GM18873 (cell line): Measurements from ENCODE around the gene RNF182.
"Not testable (repeated sequence)": the region's sequence is repeated elsewhere in the genome, so short reads cannot be mapped to it uniquely, and the experiment has no call there.

Source experiments
- ATAC-seq: cut with Tn5 transposase; IDR thresholded peaks from one replicate; pipeline ENCODE4 v1.9.1; 2021; ENCODE audit warnings: mild to moderate bottlenecking, moderate library complexity, moderate number of reproducible peaks; ENCODE audit not compliant: unreplicated experiment, low FRiP score

RNF182 gene

DNA sequence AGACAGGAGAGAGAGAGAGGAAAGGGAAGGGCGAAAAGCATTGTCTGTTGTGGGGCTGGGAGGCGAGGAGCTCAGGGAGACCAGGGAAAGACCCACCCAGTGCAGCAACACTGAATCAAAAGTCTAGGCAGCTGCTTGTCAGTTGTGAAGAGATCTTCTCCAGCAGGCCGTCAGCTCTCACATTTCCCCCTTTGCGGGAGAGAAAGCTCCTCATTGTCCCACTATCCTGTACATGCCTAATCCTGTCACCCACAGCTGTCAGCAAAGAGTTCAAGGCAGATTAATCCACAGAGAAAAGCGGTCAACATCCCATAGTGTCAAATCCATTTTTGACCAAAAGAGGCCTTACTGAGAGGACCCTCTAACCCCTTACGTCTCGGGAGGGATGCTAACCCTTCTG, 27.3 kb downstream of the RNF182 start:
- no peak for ATAC-seq

DNA sequence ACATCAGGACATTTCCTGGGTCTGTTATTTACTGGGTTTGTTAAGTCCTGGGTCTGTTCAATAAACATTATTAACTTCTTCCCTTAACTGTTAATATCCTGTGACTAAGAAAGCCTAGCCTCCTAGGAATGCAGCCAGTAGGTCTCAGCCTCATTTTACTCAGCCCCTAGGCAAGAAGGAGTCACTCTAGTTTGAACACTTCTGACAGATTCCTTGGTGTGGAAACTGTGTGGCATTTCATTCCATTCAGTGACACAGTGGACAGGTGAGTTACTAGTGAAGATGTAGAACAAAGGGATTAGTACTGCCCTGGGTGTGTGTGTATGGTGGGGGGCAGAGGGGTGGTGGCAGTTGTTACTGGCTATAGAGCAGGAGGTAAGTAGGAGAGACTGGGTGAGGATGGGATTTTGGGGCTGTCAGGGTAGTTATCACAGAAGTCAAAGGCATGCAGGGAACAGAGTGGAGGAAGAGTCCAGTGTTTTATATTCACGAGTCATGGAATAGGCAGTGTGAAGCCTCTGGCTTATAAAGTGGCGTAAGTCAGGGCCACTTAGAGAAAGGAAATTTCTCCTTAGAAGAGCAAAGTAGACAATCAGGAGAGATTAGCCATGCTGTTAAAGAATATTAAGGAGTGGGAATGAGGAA, 28.4 kb downstream of the RNF182 start:
- ATAC-seq = no peak

DNA sequence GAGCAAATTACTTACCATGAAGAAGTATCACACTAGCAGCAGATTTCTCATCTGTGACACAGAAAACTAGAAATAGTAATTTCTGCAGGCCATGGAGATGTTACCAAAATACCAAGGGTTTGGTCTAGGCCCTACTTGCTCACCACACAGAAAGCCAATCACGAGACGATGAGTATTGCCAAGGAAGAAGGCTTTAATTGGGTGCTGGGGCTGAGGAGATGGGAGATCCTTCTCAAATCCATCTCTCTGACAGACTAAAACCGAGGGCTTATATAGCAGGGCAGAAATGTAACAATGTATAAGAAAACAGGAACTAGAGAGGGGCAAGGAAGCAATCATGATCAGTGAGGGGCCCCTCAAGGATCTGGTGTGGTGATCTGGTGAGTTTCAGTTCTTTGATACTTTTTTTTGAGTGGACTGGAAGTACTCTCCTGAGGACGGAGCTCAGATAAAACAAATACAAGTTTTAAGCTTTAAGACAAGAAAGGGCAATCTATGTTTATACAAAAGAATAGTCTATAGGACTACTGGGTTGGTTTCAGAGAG, 40.9 kb downstream of the RNF182 start:
- no peak for ATAC-seq

DNA sequence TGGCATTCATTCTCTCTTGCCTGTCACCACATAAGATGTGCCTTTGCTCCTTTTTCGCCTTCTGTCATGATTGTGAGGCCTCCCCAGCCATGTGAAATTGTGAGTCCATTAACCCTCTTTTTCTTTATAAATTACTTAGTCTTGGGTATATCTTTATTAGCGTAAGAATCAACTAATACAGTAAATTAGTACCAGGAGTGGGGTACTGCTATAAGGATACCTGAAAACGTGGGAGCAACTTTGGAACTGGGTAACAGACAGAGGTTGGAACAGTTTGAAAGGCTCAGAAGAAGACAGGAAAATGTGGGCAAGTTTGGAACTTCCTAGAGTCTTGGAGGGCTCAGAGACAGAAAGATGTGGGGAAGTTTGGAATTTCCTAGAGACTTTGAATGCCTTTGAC, 46.6 kb downstream of the RNF182 start:
- ATAC-seq = no peak

DNA sequence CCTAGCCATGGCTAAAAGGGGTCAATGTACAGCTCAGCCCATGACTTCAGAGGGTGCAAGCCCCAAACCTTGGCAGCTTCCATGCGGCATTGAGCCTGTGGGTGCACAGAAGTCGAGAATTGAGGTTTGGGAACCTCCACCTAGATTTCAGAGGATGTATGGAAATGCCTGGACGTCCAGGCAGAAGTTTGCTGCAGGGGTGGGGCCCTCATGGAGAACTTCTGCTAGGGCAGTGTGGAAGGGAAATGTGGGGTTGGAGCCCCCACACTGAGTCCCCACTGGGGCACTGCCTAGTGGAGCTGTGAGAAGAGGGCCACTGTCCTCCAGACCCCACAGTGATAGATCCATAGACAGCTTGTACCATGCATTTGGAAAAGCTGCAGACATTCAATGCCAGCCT, 47.9 kb downstream of the RNF182 start:
- not testable (repeated sequence) for ATAC-seq

DNA sequence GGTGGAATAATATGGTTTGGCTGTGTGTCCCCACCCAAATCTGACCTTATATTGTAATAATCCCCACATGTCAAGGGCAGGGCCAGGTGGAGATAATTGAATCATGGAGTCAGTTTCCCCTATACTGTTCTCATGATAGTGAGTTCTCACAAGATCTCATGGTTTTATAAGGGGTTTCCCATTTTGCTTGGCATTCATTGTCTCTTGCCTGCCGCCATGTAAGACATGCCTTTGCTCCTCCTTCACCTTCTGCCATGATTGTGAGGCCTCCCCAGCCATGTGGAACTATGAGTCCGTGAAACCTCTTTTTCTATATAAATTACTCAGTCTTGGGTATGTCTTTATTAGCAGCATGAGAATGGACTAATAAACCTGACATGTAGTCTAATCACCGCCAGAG, 48.7 kb downstream of the RNF182 start:
- ATAC-seq = not testable (repeated sequence)

DNA sequence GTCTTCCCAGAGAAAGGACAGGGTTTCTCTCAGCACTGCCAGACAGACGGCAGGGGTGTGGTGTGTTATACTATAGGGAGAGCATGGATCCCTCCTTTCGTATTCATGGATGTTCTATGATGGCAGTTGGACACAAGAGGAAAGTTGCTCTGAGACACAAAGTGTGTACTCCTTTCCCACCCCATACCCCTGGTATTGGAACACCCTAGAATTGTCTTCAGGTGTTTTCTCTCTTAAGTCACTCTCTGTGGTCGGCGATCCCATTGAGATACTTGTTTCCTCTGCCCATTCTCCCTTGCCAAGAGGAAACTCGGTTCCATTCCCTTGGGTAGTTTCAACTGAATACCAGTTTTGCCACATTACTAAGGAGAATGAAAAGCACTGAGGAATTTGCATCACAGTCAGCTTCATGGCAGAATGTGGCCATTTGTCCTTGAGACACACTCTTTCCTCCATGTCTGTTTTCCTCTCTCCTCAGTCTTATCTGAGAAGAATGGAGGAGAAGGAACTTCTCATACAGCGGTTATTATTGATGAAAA, 53.4 kb downstream of the RNF182 start:
- no peak for ATAC-seq

DNA sequence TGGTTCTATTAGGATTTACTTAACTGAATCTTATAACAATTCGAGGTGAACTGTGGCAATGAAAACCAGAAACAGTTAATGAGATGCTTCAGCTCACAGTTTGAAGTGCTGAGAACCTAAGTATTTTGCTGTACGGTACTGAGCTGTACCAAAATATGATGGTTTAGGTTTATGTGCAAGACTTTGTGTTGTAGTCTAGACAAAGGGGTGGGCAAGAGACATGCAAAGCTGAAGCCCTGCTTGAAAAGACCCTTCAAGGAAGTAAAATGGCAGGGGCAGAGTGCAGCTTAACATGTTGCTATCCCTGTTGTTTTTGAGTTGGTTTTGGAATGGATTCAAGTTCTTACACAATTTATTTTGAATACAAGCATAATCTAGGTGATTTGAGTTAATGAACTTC, 54.0 kb downstream of the RNF182 start:
- no peak for ATAC-seq

DNA sequence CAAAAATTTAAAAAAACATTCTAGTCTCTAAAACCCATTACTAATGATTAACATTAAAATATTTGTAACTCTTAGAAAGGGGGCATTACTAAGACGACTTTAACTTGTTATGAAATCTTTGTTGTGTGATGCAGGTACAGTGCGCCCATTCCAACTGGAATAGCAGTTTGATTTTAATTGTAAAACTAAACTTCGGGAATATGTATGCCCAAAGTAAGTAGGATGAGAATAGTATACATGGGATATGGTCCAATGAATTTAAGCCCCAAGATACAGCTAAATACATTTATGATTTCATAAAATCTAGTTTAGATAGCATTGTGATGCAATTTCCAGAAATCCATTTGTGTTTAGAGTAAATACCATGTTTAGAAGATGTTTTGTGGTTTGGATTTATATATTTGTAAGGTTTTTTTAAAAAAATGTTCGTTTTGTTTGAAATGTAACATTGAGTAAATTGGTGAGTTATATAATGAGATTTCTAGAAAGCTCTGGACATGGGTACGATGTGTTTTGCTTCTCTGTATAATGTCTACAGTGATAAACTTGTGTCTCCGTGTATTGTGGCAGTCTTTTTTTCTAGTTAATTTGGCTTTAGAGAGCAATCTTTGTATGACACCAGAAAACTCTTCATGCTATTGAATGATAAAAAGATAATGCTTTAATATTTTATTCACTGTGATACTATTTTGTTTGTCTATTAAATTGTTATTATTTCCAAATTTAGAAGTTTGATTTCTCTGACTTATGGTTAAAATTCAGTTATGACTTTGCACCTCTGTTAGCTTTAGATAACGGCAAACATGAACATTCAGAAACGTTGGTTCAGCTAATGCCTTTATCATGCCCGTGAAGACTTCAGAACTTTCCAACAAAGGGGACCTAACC, 54.8 kb downstream of the RNF182 start:
- no peak for ATAC-seq

DNA sequence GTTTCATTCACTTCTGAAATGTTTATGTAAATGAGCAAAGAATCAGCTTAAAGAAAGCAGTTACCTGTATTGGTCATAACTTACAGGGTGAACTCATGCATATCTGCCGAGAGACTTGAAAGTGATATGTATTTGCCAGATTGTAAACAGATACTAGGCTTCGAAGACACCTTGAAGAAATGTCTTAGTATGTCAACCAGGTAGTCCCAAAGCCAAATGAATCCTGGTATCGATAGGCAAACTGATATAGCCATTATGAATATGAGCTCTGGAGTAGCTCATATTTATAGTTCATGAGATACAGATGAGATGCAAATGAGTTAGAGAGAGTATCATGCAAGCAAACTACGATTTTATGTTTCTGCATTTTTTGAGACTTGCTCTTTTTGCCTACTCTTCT, 55.8 kb downstream of the RNF182 start:
- ATAC-seq = no peak

DNA sequence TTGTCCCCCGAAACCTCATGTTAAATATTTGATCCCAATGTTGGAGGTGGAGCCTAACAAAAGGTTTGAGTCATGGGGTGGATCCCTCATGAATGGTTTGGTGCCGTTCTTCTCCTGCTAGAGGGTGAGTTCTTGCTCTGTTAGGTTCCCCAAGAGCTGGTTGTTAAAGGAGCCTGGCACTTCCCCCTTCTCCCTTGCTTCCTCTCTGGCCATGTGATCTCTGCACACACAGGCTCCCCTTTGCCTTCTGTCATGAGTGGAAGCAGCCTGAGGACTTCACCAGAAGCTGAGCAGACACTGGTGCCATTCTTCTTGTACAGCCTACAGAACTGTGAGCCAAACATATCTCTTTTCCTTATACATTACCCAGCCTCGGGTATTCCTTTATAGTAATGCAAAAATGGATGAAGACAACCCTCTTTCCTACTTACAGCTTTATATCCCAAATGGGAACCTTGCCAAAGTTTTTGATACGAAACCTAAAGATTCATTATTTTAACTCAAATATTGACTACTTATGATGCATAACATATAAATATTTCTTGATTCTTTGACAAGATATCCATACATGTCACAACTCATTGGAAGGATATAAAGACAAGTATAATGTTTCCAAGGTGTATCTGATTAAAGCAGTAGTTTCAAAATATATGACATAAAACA, 61.0 kb downstream of the RNF182 start:
- no peak for ATAC-seq

DNA sequence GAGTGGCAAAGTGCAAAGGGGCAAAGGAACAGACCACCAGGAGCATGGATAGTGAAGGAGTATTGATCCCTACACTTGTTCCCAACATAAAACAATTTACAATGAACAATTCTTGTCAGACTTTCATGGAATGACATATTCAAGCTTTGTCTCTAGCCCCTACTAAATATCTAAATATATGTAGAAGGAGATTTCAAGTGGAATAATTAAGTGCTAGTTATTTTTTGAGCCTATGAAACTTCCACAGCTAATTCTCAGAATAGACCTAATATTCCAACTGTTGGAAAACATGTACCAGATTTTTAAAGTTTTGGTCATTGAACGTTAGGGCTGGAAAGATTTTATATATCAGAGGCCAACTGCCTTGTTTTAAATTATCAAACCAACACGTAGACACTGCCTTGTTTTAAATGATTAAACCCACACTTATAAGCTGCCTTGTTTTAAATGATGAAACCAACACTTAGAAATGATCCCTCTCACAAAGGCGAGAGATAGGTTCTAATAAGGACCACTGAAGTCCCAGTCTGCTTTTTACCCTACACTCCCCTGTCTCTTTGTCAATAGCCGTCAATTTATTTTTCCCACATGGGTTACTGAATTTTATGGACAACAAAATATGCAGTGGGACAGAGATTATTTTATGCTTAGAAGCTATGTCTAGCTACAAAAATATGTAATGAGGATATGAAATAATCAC, 62.1 kb downstream of the RNF182 start:
- ATAC-seq = no peak

DNA sequence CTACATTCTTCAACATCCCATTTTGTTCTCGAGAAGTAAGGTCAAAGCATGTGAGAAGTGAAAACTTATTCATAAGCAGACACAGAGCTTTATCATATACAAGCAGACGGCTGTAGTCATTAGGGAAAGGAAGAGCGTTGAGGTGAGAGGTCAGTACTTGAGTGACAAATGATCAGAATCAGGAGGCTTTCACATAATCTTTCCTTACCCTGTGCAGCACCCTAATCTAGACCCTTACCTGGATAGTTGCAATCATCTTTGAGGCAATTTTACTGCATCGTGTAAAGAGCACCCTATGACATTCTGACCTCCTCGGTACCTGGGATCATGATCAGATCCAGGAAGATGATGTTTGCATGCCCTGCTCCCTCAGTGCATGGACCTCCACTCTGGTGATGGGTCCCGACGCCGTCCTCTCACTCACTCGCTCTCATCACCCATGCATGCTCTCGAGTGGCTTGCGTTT, 62.7 kb downstream of the RNF182 start:
- ATAC-seq = no peak

DNA sequence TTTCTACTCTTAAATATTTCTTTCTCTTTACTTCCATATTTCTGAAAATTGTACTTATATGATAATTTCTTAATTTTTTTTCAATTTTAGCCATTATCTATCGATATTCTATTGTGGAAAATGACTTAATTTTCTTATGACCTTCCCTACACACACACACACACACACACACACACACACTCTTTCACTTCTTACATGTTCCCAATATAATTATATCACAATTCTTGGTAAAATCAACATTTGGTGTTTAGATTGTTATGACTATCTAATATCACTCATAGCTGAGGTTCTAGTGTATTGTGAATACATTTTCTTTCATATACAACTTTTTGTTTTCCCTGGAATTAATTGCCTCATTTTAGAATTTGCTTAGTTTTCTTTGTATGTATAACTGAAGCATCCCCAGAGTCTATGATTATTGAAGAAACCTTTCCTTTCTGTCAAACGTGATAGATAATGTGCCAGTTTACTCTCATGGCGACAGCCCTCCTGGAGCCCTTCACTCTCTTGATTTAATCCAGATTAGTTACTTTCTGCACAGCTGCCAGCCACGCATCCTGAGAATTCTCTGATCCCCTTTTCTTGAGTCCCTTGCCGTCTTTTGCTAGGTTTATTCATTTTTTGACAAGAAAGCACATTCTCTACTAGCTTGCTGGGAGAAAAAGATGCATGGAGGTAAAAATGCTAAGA, 63.4 kb downstream of the RNF182 start:
- ATAC-seq = no peak

DNA sequence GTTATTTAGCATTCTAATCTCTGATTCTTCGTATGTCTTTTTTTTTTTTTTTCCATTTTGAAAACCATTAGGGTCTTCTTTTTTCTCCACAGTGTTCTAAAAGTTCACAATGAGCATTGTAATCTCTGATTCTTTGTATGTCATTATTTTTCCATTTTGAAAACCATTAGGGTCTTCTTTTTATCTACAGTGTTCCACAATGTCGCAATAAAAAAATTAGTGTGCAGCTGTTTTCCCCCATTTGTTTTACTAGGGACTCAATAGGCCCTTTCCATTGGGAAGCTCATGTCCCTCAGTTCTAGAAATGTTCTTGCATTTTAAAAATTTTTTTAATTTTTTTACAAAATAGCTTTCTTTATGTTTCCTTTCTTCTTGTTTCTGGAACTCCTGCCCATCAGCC, 64.2 kb downstream of the RNF182 start:
- no peak for ATAC-seq

DNA sequence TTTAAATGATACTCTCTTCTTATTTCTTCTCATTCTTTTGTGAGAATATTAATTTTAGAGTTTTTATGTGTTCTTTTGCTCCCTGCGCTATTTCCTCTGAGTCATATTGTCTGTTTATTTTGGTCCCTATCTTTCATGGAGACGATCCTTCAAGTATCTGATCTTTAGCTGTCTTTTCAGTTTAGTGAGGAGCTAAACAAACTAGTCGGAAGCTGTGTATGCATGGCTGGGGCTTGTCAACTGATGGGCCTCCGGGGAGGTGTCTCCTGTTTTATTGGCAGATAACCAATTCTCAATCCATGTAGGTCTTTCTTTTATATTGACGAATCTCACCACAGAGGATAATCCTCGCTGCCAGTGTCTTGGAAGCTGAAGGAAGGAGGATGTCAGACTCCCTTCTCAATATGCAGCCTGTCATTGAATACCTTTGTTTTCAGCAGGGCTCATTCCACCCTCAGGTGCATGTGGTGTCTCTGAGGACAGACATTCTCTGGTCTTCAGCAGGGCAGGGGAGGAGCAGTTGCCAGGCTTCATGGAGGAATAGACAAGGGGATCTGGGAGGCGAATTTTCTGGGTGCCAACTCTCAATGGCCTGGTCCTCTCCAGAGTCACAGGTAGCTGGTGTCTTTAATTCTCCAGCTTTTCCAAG, 64.9 kb downstream of the RNF182 start:
- no peak for ATAC-seq

DNA sequence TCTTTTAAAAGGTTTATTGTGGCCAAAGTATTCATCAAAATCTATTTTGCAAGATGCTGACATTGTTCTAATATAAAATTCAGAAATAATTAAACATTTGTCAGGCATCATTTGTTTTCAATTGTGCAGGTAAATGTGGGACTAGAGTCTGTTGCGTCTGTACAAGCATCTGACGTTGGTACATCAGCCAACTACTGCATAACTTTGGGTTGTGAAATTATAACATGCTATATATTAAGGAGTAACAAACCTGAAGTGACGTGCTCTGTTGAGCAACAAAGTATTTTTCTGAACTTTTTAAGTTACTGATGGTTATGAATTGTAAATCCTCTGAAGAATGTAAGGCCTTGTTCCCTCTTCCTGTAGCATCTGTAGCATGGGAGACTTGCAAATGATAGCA, 66.0 kb downstream of the RNF182 start:
- no peak for ATAC-seq

DNA sequence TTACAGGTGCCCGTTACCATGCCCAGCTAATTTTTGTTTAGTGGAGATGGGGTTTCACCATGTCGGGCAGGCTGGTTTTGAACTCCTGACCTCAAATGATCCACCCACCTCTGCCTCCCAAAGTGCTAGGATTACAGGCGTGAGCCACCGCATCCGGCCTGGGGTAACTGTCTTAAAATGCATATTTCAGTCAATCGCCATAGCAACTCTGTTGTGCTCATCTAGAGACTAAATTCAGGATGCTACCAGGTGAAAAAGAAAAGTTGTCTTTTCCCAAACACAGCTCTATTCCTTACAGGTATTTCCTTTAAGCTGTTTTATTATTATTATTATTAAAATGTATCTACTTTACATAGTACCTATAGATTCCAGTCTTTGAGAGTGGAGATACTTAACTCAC, 66.6 kb downstream of the RNF182 start:
- ATAC-seq = no peak

DNA sequence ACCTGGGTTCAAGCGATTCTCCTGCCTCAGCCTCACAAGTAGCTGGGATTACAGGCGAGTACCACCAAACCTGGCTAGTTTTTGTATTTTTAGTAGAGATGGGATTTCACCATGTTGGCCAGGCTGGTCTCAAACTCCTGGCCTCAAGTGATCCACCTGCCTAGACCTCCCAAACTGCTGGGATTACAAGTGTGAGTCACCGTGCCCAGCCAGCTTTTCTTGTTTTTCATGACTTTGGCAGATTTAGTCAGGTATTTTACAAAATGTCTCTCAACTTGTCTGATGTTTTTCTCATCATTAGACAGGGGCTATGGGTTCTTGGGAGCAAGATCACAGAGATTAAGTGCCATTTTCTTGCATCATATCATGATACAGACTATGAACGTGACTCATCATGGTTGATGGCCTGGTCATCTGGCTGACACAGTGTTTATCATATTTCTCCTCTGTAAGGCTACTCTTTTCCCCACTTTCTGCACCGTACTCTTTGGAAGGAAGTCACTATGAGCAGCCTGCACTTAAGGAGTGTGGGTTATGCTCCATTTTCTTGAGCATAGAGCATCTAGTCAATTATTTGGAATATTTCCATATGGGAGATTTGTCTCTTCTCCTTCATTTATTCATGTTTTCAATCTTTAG, 67.8 kb downstream of the RNF182 start:
- ATAC-seq = no peak
